ENCODE measurements around the gene CINP.

CINP gene

GRCh38 chr14:102362545-102363181, at the start of gene CINP, which contains the start of gene TECPR2:
Gene CINP (minus strand): TSS chr14:102362890. CDS start chr14:102362851, 39 bp downstream.
Gene TECPR2 (plus strand): TSS chr14:102362941. CDS start chr14:102376722, 13,781 bp downstream.
- DNase-seq (ENCODE audit: low read depth) = peak; percentile 95

- no peak for DNase-seq (ENCODE audit: low read depth)
Observed at GRCh38 chr14:102408724-102409123, 46.0 kb upstream of the CINP start.

DNA sequence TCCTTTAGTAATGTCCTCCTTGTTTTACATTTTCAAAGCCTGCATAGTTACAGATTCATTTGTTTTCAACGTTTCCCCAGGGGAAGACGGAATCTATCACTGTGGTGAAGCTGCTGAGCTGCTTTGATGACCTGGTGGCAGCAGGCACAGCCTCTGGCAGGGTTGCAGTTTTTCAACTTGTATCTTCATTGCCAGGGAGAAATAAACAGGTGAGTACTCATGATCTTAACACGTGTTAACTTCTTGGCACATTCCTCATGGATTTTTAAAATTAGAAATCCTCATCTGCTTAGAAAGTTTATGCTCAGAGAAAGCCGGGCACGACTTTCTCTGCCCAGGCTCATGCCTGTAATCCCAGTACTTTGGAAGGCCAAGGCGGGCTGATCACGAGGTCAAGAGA, 44.6 kb upstream of the CINP start:
- DNase-seq (ENCODE audit: low read depth) = no peak

DNA sequence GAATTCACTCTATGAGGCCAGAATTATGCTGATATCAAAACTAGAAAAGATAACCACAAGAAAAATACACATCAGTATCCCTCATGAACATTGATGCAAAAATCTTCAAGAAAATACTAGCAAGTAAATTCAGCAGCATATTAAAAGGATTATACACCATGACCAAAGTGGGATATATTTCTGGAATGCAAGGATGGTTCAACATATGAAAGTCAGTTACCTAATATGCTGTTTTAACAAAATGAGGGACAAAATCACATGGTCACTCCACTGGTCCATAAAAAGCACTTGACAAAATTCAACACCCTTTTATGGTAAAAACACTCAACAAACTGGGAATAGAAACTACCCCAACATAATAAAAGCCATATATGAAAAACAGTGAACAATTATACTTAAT, 40.3 kb upstream of the CINP start:
- DNase-seq (ENCODE audit: low read depth) = no peak

GRCh38 chr14:102396521-102396920, 33.8 kb upstream of the CINP start:
- DNase-seq (ENCODE audit: low read depth) = no peak

DNA sequence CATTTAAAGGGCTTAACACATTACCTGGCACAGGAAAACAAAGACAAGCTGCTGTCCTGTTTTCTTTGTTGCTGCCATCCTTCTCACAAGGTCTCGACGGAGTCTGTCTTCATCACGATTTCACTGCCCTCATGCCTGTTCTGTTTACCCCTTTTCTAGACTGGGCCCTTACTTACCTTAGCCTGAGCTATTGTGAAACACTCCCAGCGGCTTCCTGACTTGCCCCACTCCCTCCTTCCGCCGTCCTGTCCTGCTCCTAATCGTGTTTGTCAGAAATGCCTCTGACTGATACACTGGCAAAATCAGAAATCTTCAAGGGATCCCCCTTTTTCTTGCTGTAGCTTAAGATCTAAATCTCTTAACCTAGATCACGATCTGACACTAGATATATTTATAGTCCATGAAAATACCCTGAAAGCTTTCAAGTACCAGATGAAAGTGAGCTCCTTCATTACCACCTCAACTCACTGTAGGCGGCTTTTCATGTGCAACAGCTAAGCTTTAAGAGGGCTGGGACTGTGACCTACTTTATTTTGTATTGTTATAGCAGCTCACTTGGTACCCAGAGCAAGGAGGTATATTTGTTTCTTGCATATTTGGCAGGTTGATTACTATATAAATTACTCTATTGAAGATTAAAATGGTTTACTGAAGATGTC, 32.2 kb upstream of the CINP start:
- no peak for DNase-seq (ENCODE audit: low read depth)

DNA sequence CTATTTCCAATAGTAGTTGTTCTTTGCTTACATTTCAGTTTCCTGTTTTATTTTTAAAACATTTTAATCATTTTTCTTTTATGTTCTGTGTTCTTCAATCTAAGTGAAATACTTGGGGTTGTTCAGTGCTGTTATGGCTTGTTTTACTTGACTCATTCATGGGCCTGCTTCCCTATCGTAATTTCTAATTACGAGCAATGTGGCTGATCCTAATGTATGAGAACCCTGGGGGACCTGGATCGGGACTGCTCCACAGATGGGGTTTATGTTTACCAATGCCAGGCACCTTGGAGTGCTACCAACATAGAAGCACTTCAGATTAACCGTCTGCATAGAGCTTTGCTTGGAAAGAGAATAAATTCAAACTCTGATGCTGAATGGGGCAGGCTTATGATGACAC, 29.8 kb upstream of the CINP start:
- no peak for DNase-seq (ENCODE audit: low read depth)

DNA sequence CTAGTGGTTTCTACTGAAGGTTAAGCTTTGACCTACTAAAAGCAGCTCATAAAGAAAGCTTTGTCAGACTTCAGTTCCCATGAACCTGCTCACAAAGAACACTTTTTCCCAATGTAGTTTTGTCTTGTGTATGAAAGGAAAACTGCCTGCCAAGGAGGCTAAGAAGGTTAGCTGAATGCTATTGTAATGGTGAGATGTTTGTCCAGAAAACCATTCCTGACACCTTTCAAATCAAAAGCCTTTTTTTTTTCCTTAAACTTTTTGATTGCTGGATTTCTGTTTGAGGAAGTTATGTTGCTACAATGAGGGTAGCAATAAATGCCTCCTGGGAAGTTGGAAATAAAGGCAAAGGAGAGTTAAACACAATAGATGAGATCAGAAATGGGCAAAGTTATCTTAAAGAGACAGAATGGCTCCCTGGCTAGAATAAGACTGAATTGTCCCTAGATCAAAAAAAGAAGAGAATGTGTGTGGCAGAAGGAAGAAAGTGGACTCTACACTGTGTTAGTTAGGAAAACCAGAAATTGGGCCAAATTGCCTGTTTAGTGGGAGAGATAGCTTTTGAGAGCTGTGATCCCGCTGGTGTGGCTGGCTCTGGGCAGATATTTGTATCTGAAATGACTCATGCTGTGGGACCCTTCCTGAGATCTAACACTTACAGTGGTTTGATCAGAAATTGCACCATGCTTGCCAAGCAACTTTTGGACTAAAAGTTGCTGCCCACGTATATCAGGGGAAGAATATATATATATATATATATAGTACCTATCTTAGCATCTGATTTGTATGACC, 27.6 kb upstream of the CINP start:
- no peak for DNase-seq (ENCODE audit: low read depth)

- DNase-seq (ENCODE audit: low read depth) = no peak
Observed at GRCh38 chr14:102389246-102389645, 26.6 kb upstream of the CINP start.

GRCh38 chr14:102387086-102387485, 24.4 kb upstream of the CINP start:
- no peak for DNase-seq (ENCODE audit: low read depth)

DNA sequence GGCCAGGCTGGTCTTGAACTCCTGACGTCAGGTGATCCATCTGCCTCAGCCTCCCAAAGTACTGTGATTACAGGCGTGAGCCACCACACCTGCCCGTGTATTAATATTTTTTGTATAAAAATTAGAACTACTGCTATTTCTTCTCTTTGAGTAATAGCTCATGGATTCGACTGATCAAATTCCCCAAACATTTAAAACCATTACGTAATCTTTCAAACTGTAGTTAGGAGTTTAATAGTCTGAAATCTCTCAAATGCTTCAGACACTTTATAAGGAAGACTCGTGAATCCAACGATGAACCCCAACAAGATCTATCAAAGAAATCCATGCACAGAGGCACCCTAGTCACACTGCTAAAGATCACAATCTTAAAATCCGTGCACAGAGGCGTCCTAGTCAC, 16.1 kb upstream of the CINP start:
- no peak for DNase-seq (ENCODE audit: low read depth)

DNA sequence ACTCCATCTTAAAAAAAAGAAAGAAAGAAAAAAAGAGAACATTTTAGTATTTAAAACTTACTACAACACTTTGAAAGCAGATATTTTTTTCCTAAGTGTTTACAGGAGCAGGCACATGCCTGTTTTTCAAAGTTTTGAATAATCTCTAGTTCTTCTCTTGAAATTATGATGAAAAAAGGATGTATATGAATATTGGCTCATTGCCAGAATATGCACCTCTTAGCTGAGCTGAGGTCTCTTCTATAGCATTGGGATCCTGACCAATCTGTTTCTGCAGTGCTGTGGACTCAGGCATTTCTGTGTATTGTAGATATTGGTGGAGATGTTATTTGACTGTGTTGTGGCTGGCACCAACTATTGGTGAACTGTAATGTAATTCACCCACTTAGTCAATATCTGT, 15.0 kb upstream of the CINP start:
- no peak for DNase-seq (ENCODE audit: low read depth)

GRCh38 chr14:102375119-102375518, 12.4 kb upstream of the CINP start:
- DNase-seq (ENCODE audit: low read depth) = no peak

DNA sequence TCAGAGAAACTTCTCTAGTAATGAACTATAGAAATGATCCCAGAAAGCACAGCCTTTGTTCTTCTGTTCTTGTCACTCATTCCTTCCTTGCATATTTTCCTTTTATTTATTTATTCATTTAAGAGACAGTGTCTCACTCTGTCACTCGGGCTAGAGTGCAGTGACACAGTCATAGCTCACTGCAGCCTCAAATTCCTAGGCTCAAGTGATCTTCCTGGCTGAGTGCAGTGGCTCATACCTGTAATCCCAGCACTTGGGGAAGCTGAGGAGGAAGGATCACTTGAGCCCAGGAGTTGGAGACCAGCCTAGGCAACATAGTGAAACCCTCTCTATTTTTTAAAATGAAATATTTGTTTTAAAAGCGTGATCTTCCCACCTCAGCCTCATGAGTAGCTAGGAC, 11.6 kb upstream of the CINP start:
- DNase-seq (ENCODE audit: low read depth) = no peak

DNA sequence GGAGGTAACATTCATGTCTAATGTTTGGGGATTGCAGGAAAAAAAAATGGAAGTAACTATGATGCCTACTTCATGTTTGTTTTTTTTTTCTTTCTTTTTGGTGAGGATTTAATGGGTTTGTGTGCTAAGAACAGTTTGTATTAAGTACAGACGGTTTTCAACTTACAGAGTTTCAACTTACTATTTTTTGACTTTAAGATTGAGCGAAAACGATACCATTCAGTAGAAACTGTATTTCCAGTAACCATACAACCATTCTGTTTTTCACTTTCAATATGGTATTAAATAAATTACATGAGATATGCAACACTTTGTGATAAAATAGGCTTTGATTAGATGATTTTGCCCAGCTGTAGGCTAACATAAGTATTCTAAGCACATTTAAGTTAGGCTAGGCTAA, 10.4 kb upstream of the CINP start:
- no peak for DNase-seq (ENCODE audit: low read depth)

GRCh38 chr14:102371361-102371760, 8.7 kb upstream of the CINP start:
- DNase-seq (ENCODE audit: low read depth) = no peak

DNA sequence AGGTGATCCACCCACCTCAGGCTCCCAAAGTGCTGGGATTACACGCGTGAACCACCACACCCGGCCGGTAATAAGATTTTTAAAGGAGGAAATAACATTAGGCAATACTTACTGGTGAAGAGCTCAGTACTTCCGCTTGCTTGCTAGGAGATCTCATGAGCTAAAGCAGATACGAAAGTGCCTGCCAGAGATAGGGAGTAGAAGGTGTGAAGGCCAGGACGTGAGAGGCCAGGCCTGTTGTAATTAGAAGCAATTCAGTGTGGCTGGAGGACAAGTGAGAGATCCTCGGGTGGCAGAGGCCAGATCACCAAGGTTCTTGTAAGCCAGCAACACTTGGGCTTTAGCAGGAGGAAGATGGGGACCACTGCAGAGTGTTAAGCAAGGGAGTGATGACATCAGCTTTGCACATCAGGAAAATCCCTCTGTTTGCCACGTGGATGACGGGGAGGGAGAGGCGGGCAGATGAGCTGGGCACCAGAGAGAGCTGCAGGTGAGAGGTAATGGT, 7.7 kb upstream of the CINP start:
- DNase-seq (ENCODE audit: low read depth) = no peak

DNA sequence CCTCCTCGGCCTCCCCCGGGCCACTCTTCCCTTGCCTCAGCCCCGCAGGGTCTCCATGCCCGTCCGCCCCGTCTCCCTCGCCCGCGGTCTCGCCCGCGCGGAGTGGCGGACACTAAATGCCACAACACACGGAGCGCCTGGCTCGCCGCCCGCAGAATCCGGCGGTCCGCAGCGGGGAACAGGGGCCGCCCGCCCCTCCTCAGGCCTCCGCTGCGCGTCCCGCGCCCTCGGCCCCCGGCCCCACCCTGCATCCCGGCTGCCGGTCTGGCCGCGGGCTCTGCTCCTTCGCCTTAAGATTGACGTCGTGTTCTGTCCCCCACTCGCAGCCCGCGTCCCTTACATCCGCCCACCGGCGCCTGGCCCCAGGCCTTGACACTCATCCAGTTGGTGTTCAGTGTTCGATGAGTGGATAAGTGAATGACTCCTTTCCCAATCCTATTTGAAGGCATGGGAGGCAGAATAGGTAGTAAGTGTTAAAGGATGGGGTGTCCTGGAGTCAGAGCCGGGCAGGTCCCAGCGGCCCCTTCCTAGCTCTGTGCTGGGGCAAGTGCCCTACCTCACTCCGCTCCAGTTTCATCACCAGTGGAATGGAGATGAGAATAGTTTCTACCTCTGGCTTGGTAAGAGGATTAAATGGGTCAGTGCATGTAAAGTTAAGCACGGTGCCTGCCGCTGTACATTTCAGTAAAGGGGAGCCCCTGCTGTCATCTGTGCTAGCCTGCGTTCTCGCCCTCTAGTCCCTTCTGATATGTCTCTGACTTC, 673 bp upstream of the CINP start:
- no peak for DNase-seq (ENCODE audit: low read depth)

DNA sequence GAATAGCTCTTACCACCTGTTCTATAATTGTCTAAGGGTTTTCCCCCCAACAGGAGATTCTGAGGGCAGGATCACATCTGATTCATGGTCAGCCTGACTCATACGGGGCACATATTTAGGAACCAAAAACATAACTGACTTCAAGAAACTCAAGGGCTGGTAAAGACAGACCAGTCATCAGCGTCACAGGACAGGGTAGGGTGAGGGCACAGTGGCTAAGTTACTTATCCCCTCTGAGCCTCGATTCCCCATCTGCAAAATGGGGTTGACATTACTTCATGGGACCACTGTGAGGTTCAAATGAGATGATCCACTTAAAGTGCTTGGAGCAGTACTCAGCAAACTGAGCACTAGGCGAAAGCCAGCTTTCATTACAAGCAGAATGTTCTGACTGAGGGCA, 606 bp downstream of the CINP start:
- no peak for DNase-seq (ENCODE audit: low read depth)

GRCh38 chr14:102360388-102360787, 2.3 kb downstream of the CINP start:
- DNase-seq (ENCODE audit: low read depth) = no peak

DNA sequence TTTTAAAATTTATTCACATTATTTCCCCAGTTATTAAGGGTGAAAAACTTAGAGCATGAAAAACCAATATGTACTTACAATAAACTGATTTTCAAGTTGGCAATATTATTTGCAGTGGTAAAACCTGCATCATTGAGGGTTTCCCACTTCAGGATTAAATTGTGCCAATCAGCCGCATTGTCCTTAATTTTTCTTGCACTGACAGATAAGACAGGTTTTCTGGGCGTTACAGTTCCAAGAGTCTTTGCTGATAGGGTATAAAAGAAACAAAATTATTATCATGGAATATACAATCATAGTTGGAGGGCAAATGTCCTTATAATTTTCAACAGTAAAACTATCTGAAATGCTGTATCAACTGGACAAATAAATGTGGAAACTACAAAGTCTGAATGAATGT, 3.3 kb downstream of the CINP start:
- no peak for DNase-seq (ENCODE audit: low read depth)

GRCh38 chr14:102356280-102356679, 6.4 kb downstream of the CINP start:
- DNase-seq (ENCODE audit: low read depth) = no peak
